ENCODE results near the gene INPP4B.
"Not testable (repeated sequence)": the region's sequence is repeated elsewhere in the genome, so short reads cannot be mapped to it uniquely, and the experiment has no call there.

INPP4B gene

DNA sequence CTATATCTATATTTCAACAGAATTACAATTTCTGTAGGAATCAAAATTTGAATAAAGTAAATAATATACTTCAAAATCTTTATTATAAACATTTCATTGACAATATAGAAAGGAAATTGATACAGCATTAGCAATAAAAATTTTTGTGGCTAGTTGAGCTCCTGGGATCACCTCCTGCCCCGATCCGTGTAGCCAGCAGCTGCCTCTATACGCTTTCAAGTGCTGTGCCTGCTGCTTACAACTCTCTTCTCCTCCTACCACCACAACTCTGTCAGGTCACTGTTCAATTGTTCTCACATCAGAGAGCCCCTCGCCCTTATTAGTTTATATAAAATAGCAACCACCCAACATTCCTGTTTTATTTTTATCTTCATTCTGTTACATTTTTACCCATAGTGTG is 27.6 kb downstream of the INPP4B start:
- Histone ChIP-seq H3K27me3 (ENCODE audit: control insufficient read depth, insufficient read depth, low read length) (no peaks in the 10 kb centered on the region), H3K9me3 (replicated peaks; ENCODE audit: low read length) (no peaks in the 10 kb centered on the region), H3K4me2 (ENCODE audit: low read length) (peak overlapping the region; percentile 74), H3K9ac (ENCODE audit: low read depth, low read length) (peak overlapping the region; percentile 77), H3K4me3 (ENCODE audit: low read length) (no peak overlapping the region), H3K36me3 (ENCODE audit: insufficient read depth, low read length) (no peaks in the 10 kb centered on the region), H3K4me1 (ENCODE audit: control insufficient read depth, insufficient read depth, low read length) (peaks cover 37% of the 10 kb centered on the region)

DNA sequence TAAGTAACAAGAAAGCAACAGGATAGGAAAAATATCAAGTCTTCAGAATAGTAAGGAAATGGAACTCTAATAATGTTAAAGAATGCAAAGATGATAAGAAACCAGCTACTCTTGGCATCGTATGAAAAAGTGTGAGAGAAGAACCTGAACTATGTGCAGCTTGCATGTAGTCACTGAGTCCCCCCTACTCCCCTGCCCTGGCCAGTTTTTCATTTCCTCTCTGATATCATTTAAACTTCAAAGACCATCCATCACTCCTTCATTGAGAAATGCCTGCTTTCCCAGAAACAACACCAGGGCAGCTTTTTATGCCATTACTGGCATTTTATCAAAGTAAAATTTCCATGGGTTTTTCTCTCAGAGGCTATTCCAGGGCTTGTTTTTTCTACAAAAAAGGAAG is 28.1 kb downstream of the INPP4B start:
- Histone ChIP-seq H3K27me3 (ENCODE audit: control insufficient read depth, insufficient read depth, low read length) (no peaks in the 10 kb centered on the region), H3K4me1 (ENCODE audit: control insufficient read depth, insufficient read depth, low read length) (peaks cover 37% of the 10 kb centered on the region), H3K4me3 (ENCODE audit: low read length) (peak overlapping the region; percentile 48), H3K4me2 (ENCODE audit: low read length) (peak overlapping the region; percentile 74), H3K36me3 (ENCODE audit: insufficient read depth, low read length) (no peaks in the 10 kb centered on the region), H3K9me3 (replicated peaks; ENCODE audit: low read length) (no peaks in the 10 kb centered on the region), H3K9ac (ENCODE audit: low read depth, low read length) (peak overlapping the region; percentile 77)

DNA sequence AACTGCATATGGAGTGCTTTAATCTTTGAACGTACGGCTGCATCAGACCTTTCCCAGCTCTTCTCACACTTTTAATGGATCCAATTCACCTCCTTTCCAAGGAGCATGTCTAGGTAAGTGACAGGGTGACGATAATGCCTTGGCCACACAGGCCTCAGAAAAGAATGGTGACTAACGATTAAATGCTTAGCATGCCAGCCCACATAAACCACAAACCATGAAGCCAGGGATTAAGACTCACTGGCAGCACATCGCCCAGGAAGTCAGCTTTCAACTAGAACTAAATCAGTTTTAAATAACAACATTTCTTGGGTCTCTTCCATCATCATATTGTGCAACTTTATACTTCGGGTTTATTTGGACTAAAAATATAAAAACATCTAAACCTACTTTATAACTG is 28.7 kb downstream of the INPP4B start:
- Histone ChIP-seq H3K36me3 (ENCODE audit: insufficient read depth, low read length) (no peaks in the 10 kb centered on the region), H3K4me1 (ENCODE audit: control insufficient read depth, insufficient read depth, low read length) (peaks cover 37% of the 10 kb centered on the region), H3K4me2 (ENCODE audit: low read length) (peak overlapping the region; percentile 74), H3K27me3 (ENCODE audit: control insufficient read depth, insufficient read depth, low read length) (no peaks in the 10 kb centered on the region), H3K4me3 (ENCODE audit: low read length) (peak overlapping the region; percentile 48), H3K9ac (ENCODE audit: low read depth, low read length) (peak overlapping the region; percentile 77), H3K9me3 (replicated peaks; ENCODE audit: low read length) (no peaks in the 10 kb centered on the region)

DNA sequence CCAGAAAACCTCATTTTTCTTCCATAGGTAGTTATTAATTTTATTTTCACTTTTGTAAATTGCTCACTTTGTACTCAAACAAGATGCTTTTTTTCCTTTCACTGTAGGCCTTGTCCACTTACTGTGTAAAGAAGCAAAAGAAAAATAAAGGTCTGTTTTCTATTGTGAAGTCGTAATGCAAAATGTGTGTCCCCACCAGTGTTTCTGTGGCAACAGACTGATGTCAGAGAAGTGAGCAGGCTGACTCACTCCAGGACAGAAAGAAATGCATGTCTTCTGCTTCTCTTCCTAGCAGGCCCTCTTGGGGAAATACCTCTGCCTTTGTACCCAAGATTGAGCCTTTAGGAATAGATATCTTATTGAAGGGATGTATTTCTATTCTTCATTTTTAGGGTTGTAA is 30.3 kb downstream of the INPP4B start:
- peak overlapping the region; percentile 11 for H3K4me2 ChIP-seq (ENCODE audit: low read length)
- no peaks in the 10 kb centered on the region for H3K27me3 ChIP-seq (ENCODE audit: control insufficient read depth, insufficient read depth, low read length)
- no peak overlapping the region for H3K4me3 ChIP-seq (ENCODE audit: low read length)
- H3K4me1 ChIP-seq (ENCODE audit: control insufficient read depth, insufficient read depth, low read length), result peaks cover 37% of the 10 kb centered on the region
- H3K9me3 ChIP-seq (replicated peaks; ENCODE audit: low read length), result no peaks in the 10 kb centered on the region
- H3K9ac ChIP-seq (ENCODE audit: low read depth, low read length), result peak overlapping the region; percentile 61
- H3K36me3 ChIP-seq (ENCODE audit: insufficient read depth, low read length), result no peaks in the 10 kb centered on the region

DNA sequence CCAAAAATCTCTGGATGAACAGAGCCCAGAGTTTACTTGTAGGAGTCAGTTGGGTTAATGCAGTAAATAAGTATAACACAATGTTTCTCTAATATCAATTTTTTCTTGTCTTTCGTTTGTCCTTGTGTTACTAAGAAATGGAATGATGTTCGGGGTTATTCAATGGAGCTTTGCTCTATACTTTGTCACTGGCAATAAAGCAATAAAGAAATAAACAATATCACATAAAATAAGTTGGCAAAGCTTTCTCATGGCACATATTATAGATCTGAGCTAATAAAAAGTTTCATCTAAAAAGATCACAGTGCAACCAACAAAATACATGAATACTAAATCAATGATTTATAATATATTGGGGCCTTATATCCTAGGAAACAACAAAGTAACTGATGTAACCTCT is 32.7 kb downstream of the INPP4B start:
- H3K9me3 ChIP-seq (replicated peaks; ENCODE audit: low read length), result no peaks in the 10 kb centered on the region
- H3K36me3 ChIP-seq (ENCODE audit: insufficient read depth, low read length), result no peaks in the 10 kb centered on the region
- no peak overlapping the region for H3K9ac ChIP-seq (ENCODE audit: low read depth, low read length)
- no peaks in the 10 kb centered on the region for H3K27me3 ChIP-seq (ENCODE audit: control insufficient read depth, insufficient read depth, low read length)
- no peak overlapping the region for H3K4me2 ChIP-seq (ENCODE audit: low read length)
- H3K4me1 ChIP-seq (ENCODE audit: control insufficient read depth, insufficient read depth, low read length), result peaks cover 29% of the 10 kb centered on the region
- H3K4me3 ChIP-seq (ENCODE audit: low read length), result no peak overlapping the region

DNA sequence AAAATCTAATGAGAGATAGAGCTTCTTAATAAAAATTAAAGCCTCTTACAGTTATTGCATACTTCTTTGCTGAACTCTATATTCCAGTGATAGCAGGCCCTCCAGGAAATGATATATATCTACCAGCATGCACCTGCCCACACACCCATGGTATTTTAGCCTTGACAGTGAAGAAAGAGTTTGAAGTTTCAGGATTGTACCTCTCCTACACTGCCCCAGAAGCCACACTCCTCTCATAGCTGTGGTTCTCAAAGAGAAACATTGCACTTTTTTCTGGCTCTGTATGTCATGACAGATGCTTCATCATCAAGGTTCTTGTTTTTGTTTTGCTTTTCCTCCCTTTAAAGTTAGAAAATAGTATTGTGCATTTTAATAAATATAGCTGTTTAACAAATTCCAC is 34.0 kb downstream of the INPP4B start:
- H3K4me2 ChIP-seq (ENCODE audit: low read length), result no peak overlapping the region
- H3K9ac ChIP-seq (ENCODE audit: low read depth, low read length), result no peak overlapping the region
- no peaks in the 10 kb centered on the region for H3K9me3 ChIP-seq (replicated peaks; ENCODE audit: low read length)
- no peak overlapping the region for H3K4me3 ChIP-seq (ENCODE audit: low read length)
- no peaks in the 10 kb centered on the region for H3K27me3 ChIP-seq (ENCODE audit: control insufficient read depth, insufficient read depth, low read length)
- H3K36me3 ChIP-seq (ENCODE audit: insufficient read depth, low read length), result no peaks in the 10 kb centered on the region
- peaks cover 18% of the 10 kb centered on the region for H3K4me1 ChIP-seq (ENCODE audit: control insufficient read depth, insufficient read depth, low read length)

DNA sequence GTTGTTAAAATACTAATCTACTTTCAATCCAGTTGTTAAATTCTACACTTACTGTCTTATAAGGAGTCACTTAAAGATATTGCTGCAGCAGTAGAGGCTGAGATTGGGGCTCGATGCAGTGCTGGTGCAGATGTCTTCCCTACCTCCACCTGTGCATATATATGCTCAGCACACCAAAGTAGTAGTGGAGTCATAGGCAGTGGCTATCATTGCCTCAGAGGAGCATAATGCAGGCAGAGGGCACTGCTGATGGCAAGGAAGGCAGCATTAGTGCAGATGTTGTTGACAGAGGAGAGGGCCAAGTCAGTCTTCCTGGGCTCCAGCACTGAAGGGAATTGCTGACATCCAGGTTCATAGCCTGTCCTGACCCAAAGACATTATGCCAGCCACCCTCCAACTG is 35.1 kb downstream of the INPP4B start:
- Histone ChIP-seq H3K4me2 (ENCODE audit: low read length) (no peak overlapping the region), H3K27me3 (ENCODE audit: control insufficient read depth, insufficient read depth, low read length) (no peaks in the 10 kb centered on the region), H3K36me3 (ENCODE audit: insufficient read depth, low read length) (no peaks in the 10 kb centered on the region), H3K9me3 (replicated peaks; ENCODE audit: low read length) (no peaks in the 10 kb centered on the region), H3K4me3 (ENCODE audit: low read length) (no peak overlapping the region), H3K4me1 (ENCODE audit: control insufficient read depth, insufficient read depth, low read length) (peaks cover 9% of the 10 kb centered on the region), H3K9ac (ENCODE audit: low read depth, low read length) (no peak overlapping the region)

DNA sequence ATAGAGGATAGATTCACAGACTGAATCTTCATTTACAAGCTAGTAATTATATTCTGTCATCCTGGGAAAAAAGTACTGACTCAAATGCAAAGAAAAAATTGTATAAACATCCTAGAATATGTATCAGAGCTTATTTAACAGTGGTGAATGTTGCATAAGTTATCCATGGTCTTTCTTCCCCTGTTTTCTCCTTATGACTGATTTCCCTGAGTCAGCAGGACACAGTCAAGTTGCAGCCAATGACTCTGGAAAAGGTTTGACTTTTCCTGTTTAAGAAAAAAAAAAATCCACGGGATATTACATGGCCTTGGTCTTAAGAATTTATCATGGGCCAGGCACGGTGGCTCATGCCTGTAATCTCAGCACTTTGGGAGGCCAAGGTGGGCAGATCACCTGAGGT is 36.5 kb downstream of the INPP4B start:
- Histone ChIP-seq H3K9ac (ENCODE audit: low read depth, low read length) (no peak overlapping the region), H3K9me3 (replicated peaks; ENCODE audit: low read length) (no peaks in the 10 kb centered on the region), H3K4me3 (ENCODE audit: low read length) (no peak overlapping the region), H3K4me1 (ENCODE audit: control insufficient read depth, insufficient read depth, low read length) (no peaks in the 10 kb centered on the region), H3K36me3 (ENCODE audit: insufficient read depth, low read length) (no peaks in the 10 kb centered on the region), H3K4me2 (ENCODE audit: low read length) (no peak overlapping the region), H3K27me3 (ENCODE audit: control insufficient read depth, insufficient read depth, low read length) (no peaks in the 10 kb centered on the region)

DNA sequence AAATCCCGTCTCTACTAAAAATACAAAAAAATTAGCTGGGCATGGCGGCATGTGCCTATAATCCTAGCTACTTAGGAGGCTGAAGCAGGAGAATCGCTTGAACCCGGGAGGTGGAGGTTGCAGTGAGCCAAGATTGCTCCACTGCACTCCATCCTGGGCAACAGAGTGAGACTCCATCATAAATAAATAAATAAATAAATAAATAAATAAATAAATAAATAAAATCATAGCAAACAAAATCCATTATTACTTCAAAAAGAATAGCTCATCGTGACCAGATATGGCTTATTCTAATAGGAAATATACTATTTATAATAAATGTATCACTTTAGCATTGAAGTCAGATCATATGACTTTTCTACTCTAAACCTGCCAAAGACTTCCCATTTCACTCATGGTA is 42.2 kb downstream of the INPP4B start:
- H3K9me3 ChIP-seq (replicated peaks; ENCODE audit: low read length); H3K4me2 ChIP-seq (ENCODE audit: low read length); H3K27me3 ChIP-seq (ENCODE audit: control insufficient read depth, insufficient read depth, low read length); H3K9ac ChIP-seq (ENCODE audit: low read depth, low read length); H3K36me3 ChIP-seq (ENCODE audit: insufficient read depth, low read length); H3K4me3 ChIP-seq (ENCODE audit: low read length); H3K4me1 ChIP-seq (ENCODE audit: control insufficient read depth, insufficient read depth, low read length): not testable (repeated sequence)

DNA sequence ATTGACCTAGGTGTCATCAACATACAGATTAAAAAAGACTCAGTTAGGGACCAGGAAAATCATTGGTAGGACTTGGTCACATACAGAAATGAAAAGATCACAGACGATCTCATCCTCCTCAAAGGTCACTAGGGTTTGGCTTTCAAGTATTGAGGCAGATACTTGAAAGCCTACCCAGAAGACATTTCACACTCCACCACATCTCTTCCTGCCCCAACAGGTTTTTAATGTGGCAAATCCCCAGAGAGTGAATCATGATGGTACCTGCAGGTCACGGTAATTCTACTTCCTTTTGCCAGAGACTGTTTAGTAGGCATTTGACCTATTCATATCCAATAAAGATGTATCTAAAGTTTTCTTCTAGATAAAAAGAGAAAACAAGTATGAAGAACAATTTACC is 44.1 kb downstream of the INPP4B start:
- Histone ChIP-seq H3K27me3 (ENCODE audit: control insufficient read depth, insufficient read depth, low read length) (no peaks in the 10 kb centered on the region), H3K36me3 (ENCODE audit: insufficient read depth, low read length) (no peaks in the 10 kb centered on the region), H3K9me3 (replicated peaks; ENCODE audit: low read length) (no peaks in the 10 kb centered on the region), H3K9ac (ENCODE audit: low read depth, low read length) (no peak overlapping the region), H3K4me2 (ENCODE audit: low read length) (no peak overlapping the region), H3K4me3 (ENCODE audit: low read length) (no peak overlapping the region), H3K4me1 (ENCODE audit: control insufficient read depth, insufficient read depth, low read length) (no peaks in the 10 kb centered on the region)

DNA sequence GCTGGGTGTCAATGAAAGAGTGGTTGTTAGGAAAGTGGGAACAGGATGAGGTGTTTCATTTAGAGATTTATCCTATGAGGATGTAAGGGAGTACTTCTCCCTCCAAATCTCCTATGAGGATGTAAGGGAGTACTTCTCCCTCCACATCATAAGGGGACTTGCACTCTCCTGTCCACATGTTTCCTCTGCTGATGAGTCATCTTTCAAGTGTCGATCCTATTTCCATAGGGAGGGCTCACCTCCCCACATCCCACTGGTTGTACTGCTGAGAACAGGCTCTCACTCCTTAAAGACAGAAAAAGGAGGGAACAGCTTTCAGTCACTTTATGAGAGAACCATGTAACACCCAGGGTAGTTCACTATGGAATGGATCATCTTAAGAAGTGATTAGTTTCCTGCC is 65.0 kb downstream of the INPP4B start:
- H3K36me3 ChIP-seq (ENCODE audit: insufficient read depth, low read length), result no peaks in the 10 kb centered on the region
- H3K4me1 ChIP-seq (ENCODE audit: control insufficient read depth, insufficient read depth, low read length), result peaks cover 9% of the 10 kb centered on the region
- H3K9me3 ChIP-seq (replicated peaks; ENCODE audit: low read length), result no peaks in the 10 kb centered on the region
- no peak overlapping the region for H3K4me2 ChIP-seq (ENCODE audit: low read length)
- no peak overlapping the region for H3K9ac ChIP-seq (ENCODE audit: low read depth, low read length)
- H3K27me3 ChIP-seq (ENCODE audit: control insufficient read depth, insufficient read depth, low read length), result no peaks in the 10 kb centered on the region
- no peak overlapping the region for H3K4me3 ChIP-seq (ENCODE audit: low read length)

DNA sequence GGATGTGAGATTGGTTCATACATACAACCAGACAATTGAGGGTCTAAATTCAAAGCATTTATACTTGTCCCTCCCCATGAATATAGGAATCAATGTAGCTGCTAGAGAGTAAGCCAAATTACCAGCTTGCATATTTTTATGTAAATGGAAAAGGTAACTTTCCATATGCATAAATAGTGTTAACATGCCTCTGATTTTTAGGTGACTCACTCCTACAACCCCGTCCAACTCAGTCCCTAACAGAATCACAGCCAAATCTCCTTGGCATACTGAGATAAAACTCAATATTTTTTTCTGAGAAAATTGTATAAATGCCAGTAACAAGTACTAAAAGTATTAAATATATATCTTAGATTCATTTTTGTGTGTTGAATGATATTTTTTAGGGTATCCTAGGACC is 67.2 kb downstream of the INPP4B start:
- peaks cover 9% of the 10 kb centered on the region for H3K4me1 ChIP-seq (ENCODE audit: control insufficient read depth, insufficient read depth, low read length)

More for the DNA sequence above, 67.2 kb downstream of the INPP4B start:
- H3K9me3 ChIP-seq (replicated peaks; ENCODE audit: low read length), result no peaks in the 10 kb centered on the region
- peak overlapping the region; percentile 20 for H3K4me2 ChIP-seq (ENCODE audit: low read length)
- H3K36me3 ChIP-seq (ENCODE audit: insufficient read depth, low read length), result no peaks in the 10 kb centered on the region
- no peak overlapping the region for H3K9ac ChIP-seq (ENCODE audit: low read depth, low read length)
- H3K27me3 ChIP-seq (ENCODE audit: control insufficient read depth, insufficient read depth, low read length), result no peaks in the 10 kb centered on the region
- H3K4me3 ChIP-seq (ENCODE audit: low read length), result no peak overlapping the region
